ENCODE data around the gene MTHFSD. TPM values are rescaled to one million over a fixed set of nuclear protein-coding genes. Genes with fewer than 3 reads are reported as not detected.

The MTHFSD gene
- polyA plus RNA-seq, 3 donors = 22.1 to 29.4 (median 23.9) TPM

GRCh38 chr16:86504315-86505184, 50.5 kb downstream of the MTHFSD start:
- no peak for DNase-seq (ENCODE audit: low read depth in 3 of 3, low spot score in 2 of 3)

- no peak for DNase-seq (ENCODE audit: low read depth in 3 of 3, low spot score in 2 of 3)
Observed at GRCh38 chr16:86503830-86504229, 51.2 kb downstream of the MTHFSD start.

GRCh38 chr16:86502856-86503748, 51.9 kb downstream of the MTHFSD start:
- DNase-seq (ENCODE audit: low read depth in 3 of 3, low spot score in 2 of 3) = no peak

GRCh38 chr16:86501989-86502855, 52.8 kb downstream of the MTHFSD start:
- no peak for DNase-seq (ENCODE audit: low read depth in 3 of 3, low spot score in 2 of 3)

- DNase-seq (ENCODE audit: low read depth in 3 of 3, low spot score in 2 of 3) = no peak
Observed at GRCh38 chr16:86500708-86501510, 54.1 kb downstream of the MTHFSD start.

GRCh38 chr16:86499889-86500707, 54.9 kb downstream of the MTHFSD start:
- DNase-seq (ENCODE audit: low read depth in 3 of 3, low spot score in 2 of 3) = no peak

GRCh38 chr16:86499440-86499786, 55.6 kb downstream of the MTHFSD start:
- DNase-seq (ENCODE audit: low read depth in 3 of 3, low spot score in 2 of 3) = no peak

GRCh38 chr16:86498671-86499439, 56.2 kb downstream of the MTHFSD start:
- DNase-seq (ENCODE audit: low read depth in 3 of 3, low spot score in 2 of 3) = no peak

- DNase-seq (ENCODE audit: low read depth in 3 of 3, low spot score in 2 of 3) = no peak
Observed at GRCh38 chr16:86498155-86498670, 56.8 kb downstream of the MTHFSD start.

GRCh38 chr16:86497551-86498021, 57.4 kb downstream of the MTHFSD start:
- DNase-seq (ENCODE audit: low read depth in 3 of 3, low spot score in 2 of 3) = no peak

- DNase-seq (ENCODE audit: low read depth in 3 of 3, low spot score in 2 of 3) = no peak
Observed at GRCh38 chr16:86496929-86497461, 58.0 kb downstream of the MTHFSD start.

GRCh38 chr16:86496262-86496928, 58.6 kb downstream of the MTHFSD start:
- DNase-seq (ENCODE audit: low read depth in 3 of 3, low spot score in 2 of 3) = no peak

- no peak for DNase-seq (ENCODE audit: low read depth in 3 of 3, low spot score in 2 of 3)
Observed at GRCh38 chr16:86495756-86496261, 59.2 kb downstream of the MTHFSD start.

GRCh38 chr16:86495357-86495701, 59.7 kb downstream of the MTHFSD start:
- no peak for DNase-seq (ENCODE audit: low read depth in 3 of 3, low spot score in 2 of 3)

GRCh38 chr16:86494565-86495356, 60.3 kb downstream of the MTHFSD start:
- DNase-seq (ENCODE audit: low read depth in 3 of 3, low spot score in 2 of 3) = no peak

- DNase-seq (ENCODE audit: low read depth in 3 of 3, low spot score in 2 of 3) = no peak
Observed at GRCh38 chr16:86494039-86494564, 60.9 kb downstream of the MTHFSD start.
